B cell (primary cell): Measurements from ENCODE around the gene IQCK. TPM values are rescaled to one million over a fixed set of nuclear protein-coding genes. Genes with fewer than 3 reads are reported as not detected.

Source experiments
- ATAC-seq: fragments of 200-7000 bp; cut with Tn5 transposase; one replicate; pipeline ENCODE4 v1.10.0; 2021; ENCODE audit warnings: low read depth, mild to moderate bottlenecking, moderate number of reproducible peaks, moderate library complexity
- CTCF ChIA-PET: fragments of 350-600 bp; sonication (Branson Sonifier 250); formaldehyde crosslinking; loops from one replicate; lab custom pipeline; 2021; ENCODE audit warnings: antibody characterized with exemption, inconsistent platforms; lab: Charles Lee
- POLR2A ChIA-PET: fragments of 350-600 bp; sonication (Branson Sonifier 250); formaldehyde crosslinking; loops from one replicate; lab custom pipeline; 2021; ENCODE audit warnings: antibody characterized with exemption; lab: Charles Lee
- DNase-seq: peaks from one replicate; pipeline ENCODE4 v3.0.0; 2013
- H2AFZ ChIP-seq: 2 replicates; pipeline ENCODE4 v1.6.1; 2012; ENCODE audit warnings: mild to moderate bottlenecking, low read depth, low read length; ENCODE audit not compliant: insufficient read depth, poor library complexity, severe bottlenecking
- H3K27ac ChIP-seq, 2 donors: 1 replicate in 1 of 2; 2 replicates in 1 of 2; pipeline ENCODE4 v1.5.1; 2012 to 2013; ENCODE audit warnings: low read length in 2 of 2, mild to moderate bottlenecking in 2 of 2, moderate library complexity in 1 of 2
- H3K27me3 ChIP-seq, 4 experiments: fragments of 200-600 bp in 1 of 4; sonication (generic) in 1 of 4; replicated peaks in 1 of 4; 1 replicate in 2 of 4; 2 replicates in 2 of 4; pipeline versions ENCODE4 v1.6.1 to v1.7.0; 2013 to 2016; ENCODE audit warnings: low read length in 3 of 4, mild to moderate bottlenecking in 2 of 4, mixed read lengths in 1 of 4, moderate library complexity in 1 of 4; ENCODE audit not compliant: insufficient read depth in 4 of 4, control insufficient read depth in 3 of 4; ENCODE audit errors: control extremely low read depth in 1 of 4
- H3K36me3 ChIP-seq, 2 experiments: replicated peaks in 1 of 2; 1 replicate in 1 of 2; 2 replicates in 1 of 2; pipeline versions ENCODE4 v1.6.1 to v1.7.1; 2013; ENCODE audit warnings: low read length in 1 of 2; ENCODE audit not compliant: insufficient read depth in 2 of 2, control insufficient read depth in 1 of 2; ENCODE audit errors: control extremely low read depth in 1 of 2, extremely low read depth in 1 of 2
- H3K4me1 ChIP-seq, 2 donors: fragments of 200-600 bp in 1 of 2; sonication (generic) in 1 of 2; 1 replicate in 1 of 2; 2 replicates in 1 of 2; pipeline versions ENCODE4 v1.5.1 to v1.6.1; 2013 to 2017; ENCODE audit warnings: low read length in 2 of 2; ENCODE audit not compliant: control insufficient read depth in 2 of 2, insufficient read depth in 2 of 2
- H3K4me2 ChIP-seq: replicated peaks from 2 replicates; pipeline ENCODE3; 2012; ENCODE audit warnings: mild to moderate bottlenecking, low read depth, low read length; ENCODE audit not compliant: poor library complexity, severe bottlenecking
- H3K4me3 ChIP-seq, 5 experiments: fragments of 200-600 bp in 1 of 5; sonication (generic) in 1 of 5; 1 replicate in 3 of 5; 2 replicates in 2 of 5; pipeline versions ENCODE4 v1.5.1 to v1.7.0; 2011 to 2016; ENCODE audit warnings: low read length in 4 of 5, mild to moderate bottlenecking in 4 of 5, low read depth in 2 of 5, control low read depth in 1 of 5, moderate library complexity in 1 of 5; ENCODE audit not compliant: insufficient read depth in 1 of 5; ENCODE audit errors: control extremely low read depth in 1 of 5, extremely low read depth in 1 of 5
- H3K79me2 ChIP-seq: fragments of 200-600 bp; sonication (generic); one replicate; pipeline ENCODE4 v1.6.0; 2016; ENCODE audit warnings: low read length; ENCODE audit not compliant: control insufficient read depth, insufficient read depth
- H3K9ac ChIP-seq: fragments of 200-600 bp; sonication (generic); 2 replicates; pipeline ENCODE4 v1.6.1; 2017; ENCODE audit warnings: mild to moderate bottlenecking, low read length, moderate library complexity
- H3K9me3 ChIP-seq, 3 donors: one replicate each; pipeline versions ENCODE4 v1.6.1 to v1.7.1; 2013; ENCODE audit warnings: low read length in 2 of 3; ENCODE audit not compliant: control insufficient read depth in 2 of 3, insufficient read depth in 1 of 3; ENCODE audit errors: control extremely low read depth in 1 of 3
- H4K20me1 ChIP-seq: 2 replicates; pipeline ENCODE4 v1.6.0; 2012; ENCODE audit warnings: mild to moderate bottlenecking, low read length; ENCODE audit not compliant: insufficient read depth, control insufficient read depth, poor library complexity, severe bottlenecking
- H3K27ac Mint-ChIP-seq: one replicate; pipeline ENCODE4 v1.8.0; 2021; ENCODE audit warnings: mixed read lengths
- H3K27me3 Mint-ChIP-seq: one replicate; pipeline ENCODE4 v1.8.0; 2021; ENCODE audit warnings: mixed read lengths
- H3K4me1 Mint-ChIP-seq: one replicate; pipeline ENCODE4 v1.8.0; 2021; ENCODE audit warnings: mixed read lengths
- H3K4me3 Mint-ChIP-seq: one replicate; pipeline ENCODE4 v1.8.0; 2021; ENCODE audit warnings: mixed read lengths
- H3K9me3 Mint-ChIP-seq: one replicate; pipeline ENCODE4 v1.8.0; 2022; ENCODE audit warnings: mixed read lengths; ENCODE audit not compliant: insufficient read depth
- EZH2 ChIP-seq: IDR thresholded peaks from 2 replicates; pipeline ENCODE4 v1.6.1; 2012; ENCODE audit warnings: borderline replicate concordance, low read depth, mild to moderate bottlenecking, moderate library complexity, low read length; ENCODE audit not compliant: insufficient read depth, poor library complexity, severe bottlenecking
- WGBS: methylation state at CpG from one replicate; pipeline ENCODE4 v1.1.5; 2013; ENCODE audit warnings: missing lambda C conversion rate; ENCODE audit not compliant: insufficient coverage; 5-methylcytosine and 5-hydroxymethylcytosine counted together
- intact Hi-C: fragments of 100-400 bp; cut with micrococcal nuclease; formaldehyde crosslinking; loops from one replicate; pipeline ENCODE4 v1.10.0; 2022
- polyA plus RNA-seq: library from polyadenylated mRNA; depleted of rRNA; stranded (reverse); fragments of >200 nt; gene quantifications from 2 replicates; pipeline ENCODE4 v1.2.3, GENCODE V29; 2012
- total RNA-seq, 2 donors: library from RNA; stranded (reverse); fragments of 120-200 nt in 1 of 2; gene quantifications; 1 replicate in 1 of 2; 2 replicates in 1 of 2; pipeline versions ENCODE4 v1.2.3 to v1.2.4, GENCODE V29; 2013 to 2022
- TF ChIP-seq, protein P1 (sequence below): fragments of 200-600 bp; IDR thresholded peaks from one replicate; pipeline ENCODE4 v1.8.0; 2022; ENCODE audit warnings: antibody characterized with exemption, mild to moderate bottlenecking

The IQCK gene
- total and polyA plus RNA-seq, 2 donors (not counting 1 experiment from before 2014, with no cell fraction given): 1.00 to 3.0 TPM

DNA sequence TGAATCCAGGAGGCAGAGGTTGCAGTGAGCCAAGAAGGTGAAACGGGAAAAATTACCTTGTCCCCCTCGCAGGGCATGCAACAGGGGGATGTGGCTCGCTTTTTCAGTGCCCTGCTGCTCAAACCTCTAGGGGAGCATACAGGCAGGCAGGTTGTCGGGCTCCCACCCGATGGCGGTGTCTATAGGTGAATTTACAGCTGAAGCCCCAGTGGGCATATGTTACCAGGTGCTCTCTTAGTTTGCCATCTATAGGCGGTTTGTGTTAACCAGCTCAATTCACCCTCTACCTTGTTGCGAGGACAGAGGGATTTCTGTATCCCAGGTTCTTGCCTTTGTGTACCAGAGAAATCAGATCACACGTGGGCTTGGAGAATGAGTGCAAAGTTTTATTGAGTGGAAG lies 48.9 kb downstream of the IQCK start:
- Mint-ChIP-seq H3K9me3 (no peaks in the 10 kb centered on the region), H3K4me3 (no peak overlapping the region), H3K27me3 (peaks cover 2% of the 10 kb centered on the region), H3K4me1 (no peaks in the 10 kb centered on the region), H3K27ac (no peak overlapping the region)
- H2AFZ ChIP-seq: no peak overlapping the region
- CTCF ChIA-PET: no interaction called here
- no peaks in the 10 kb centered on the region for H3K79me2 ChIP-seq
- H3K27ac ChIP-seq: no peak overlapping the region
- H3K4me3 ChIP-seq: no peak overlapping the region
- no peak for ATAC-seq
- TF ChIP-seq, protein P1, sequence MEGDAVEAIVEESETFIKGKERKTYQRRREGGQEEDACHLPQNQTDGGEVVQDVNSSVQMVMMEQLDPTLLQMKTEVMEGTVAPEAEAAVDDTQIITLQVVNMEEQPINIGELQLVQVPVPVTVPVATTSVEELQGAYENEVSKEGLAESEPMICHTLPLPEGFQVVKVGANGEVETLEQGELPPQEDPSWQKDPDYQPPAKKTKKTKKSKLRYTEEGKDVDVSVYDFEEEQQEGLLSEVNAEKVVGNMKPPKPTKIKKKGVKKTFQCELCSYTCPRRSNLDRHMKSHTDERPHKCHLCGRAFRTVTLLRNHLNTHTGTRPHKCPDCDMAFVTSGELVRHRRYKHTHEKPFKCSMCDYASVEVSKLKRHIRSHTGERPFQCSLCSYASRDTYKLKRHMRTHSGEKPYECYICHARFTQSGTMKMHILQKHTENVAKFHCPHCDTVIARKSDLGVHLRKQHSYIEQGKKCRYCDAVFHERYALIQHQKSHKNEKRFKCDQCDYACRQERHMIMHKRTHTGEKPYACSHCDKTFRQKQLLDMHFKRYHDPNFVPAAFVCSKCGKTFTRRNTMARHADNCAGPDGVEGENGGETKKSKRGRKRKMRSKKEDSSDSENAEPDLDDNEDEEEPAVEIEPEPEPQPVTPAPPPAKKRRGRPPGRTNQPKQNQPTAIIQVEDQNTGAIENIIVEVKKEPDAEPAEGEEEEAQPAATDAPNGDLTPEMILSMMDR: no peak
- no peak for TF ChIP-seq EZH2
- no peaks in the 10 kb centered on the region for H3K27me3 ChIP-seq
- no peak for DNase-seq
- POLR2A ChIA-PET: no interaction called here
- peaks cover 0 to 3% (median 0%) of the 10 kb centered on the region in 3 donors for H3K9me3 ChIP-seq
- H3K4me1 ChIP-seq: no peaks in the 10 kb centered on the region
- WGBS: 91% methylated on average over 7 of the region's 9 CpGs
- H3K36me3 ChIP-seq: no peaks in the 10 kb centered on the region
- H3K4me2 ChIP-seq: no peak overlapping the region
- no peaks in the 10 kb centered on the region for H4K20me1 ChIP-seq
- H3K9ac ChIP-seq: no peak overlapping the region
- intact Hi-C loops: no loop called here

DNA sequence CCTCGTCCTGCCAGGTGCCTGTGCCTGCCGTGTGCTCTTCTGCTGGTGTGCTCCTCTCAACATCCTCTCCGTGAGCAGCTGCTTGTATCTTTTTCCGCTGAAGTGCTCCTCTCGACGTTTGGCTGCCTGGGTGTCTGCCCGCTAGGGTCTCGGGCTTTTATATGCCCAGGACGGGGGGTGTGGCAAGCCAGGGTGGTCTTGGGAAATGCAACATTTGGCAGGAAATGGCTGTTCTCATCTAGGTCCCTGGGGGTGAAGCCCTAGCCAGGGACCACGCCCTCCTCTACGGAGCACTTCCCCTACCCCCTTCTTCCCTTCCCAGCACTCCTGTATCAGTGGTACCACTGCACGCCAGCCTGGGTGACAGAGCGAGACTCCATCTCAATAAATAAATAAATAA lies 49.4 kb downstream of the IQCK start:
- Histone ChIP-seq H3K27ac (no peak overlapping the region), H2AFZ (no peak overlapping the region), H3K4me2 (no peak overlapping the region), H3K4me3 (no peak overlapping the region), H3K9ac (no peak overlapping the region), H3K4me1 (no peaks in the 10 kb centered on the region), H4K20me1 (no peaks in the 10 kb centered on the region), H3K27me3 (no peaks in the 10 kb centered on the region), H3K79me2 (no peaks in the 10 kb centered on the region), H3K9me3 (peaks cover 0 to 3% (median 0%) of the 10 kb centered on the region in 3 donors), H3K36me3 (no peaks in the 10 kb centered on the region)
- peaks cover 2% of the 10 kb centered on the region for H3K27me3 Mint-ChIP-seq
- ChIA-PET CTCF (no interaction called here), POLR2A (no interaction called here)
- no peaks in the 10 kb centered on the region for H3K4me1 Mint-ChIP-seq
- ATAC-seq (no peak), DNase-seq (no peak)
- H3K9me3 Mint-ChIP-seq: no peaks in the 10 kb centered on the region
- TF ChIP-seq EZH2: no peak
- TF ChIP-seq, protein P1: no peak
- 89% methylated on average over 11 of the region's 13 CpGs for WGBS
- no peak overlapping the region for H3K4me3 Mint-ChIP-seq
- intact Hi-C loops: no loop called here
- no peak overlapping the region for H3K27ac Mint-ChIP-seq
